ENCODE results near the gene DMKN.

- TF ChIP-seq CTCF (IDR thresholded peaks at IDR 0.05; ENCODE audit: control extremely low read depth in 1 of 3, insufficient read depth in 1 of 3, low read depth in 1 of 3, low read length in 3 of 3) (no peak), ZNF274 (IDR thresholded peaks at IDR 0.05; ENCODE audit: borderline replicate concordance, extremely low read depth, low read length) (no peak), FOSL1 (IDR thresholded peaks at IDR 0.05; ENCODE audit: insufficient read depth, low read depth, low read length) (no peak), ATF3 (IDR thresholded peaks at IDR 0.05; ENCODE audit: insufficient read depth, low read depth, low read length) (no peak)
These were observed 20.5 kb upstream of the DMKN start for GRCh38 chr19:35533822-35534392.

Measured in H1 (cell line).